Measurements from ENCODE around the gene MAPK4. TPM values are rescaled to one million over a fixed set of nuclear protein-coding genes. Genes with fewer than 3 reads are reported as not detected.
A peak's percentile ranks its signal among the peaks of the same experiment; 100 is the strongest.
"Not testable (repeated sequence)": the region's sequence is repeated elsewhere in the genome, so short reads cannot be mapped to it uniquely, and the experiment has no call there.

The MAPK4 gene
- total RNA-seq, 6 donors from 2014 or later = 1.0 to 12.0 (median 6.7) TPM

DNA sequence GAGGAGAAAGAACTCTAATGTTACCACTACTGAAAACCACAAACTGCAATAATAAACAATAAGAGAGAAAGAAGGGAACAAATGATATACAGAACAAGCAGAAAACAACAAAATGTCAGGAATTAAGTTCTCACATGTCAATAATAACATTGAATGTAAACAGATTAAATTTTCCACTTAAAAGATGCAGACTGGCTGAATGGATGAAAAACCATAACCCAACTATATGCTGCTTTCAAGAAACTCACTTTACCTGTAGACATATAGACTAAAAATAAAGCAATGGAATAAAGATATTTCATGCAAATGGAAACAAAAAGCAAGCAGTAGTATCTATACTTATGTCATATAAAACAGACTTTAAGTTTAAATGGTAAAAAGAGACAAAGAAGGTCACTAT, 209.6 kb downstream of the MAPK4 start:
- DNase-seq (no peak), ATAC-seq (ENCODE audit: low FRiP score in 2 of 2) (no peak)
- no peak overlapping the region for H3K4me3 ChIP-seq
- H3K36me3 ChIP-seq = no peaks in the 10 kb centered on the region
- H3K9me3 ChIP-seq = peaks cover 6 to 26% (median 14%) of the 10 kb centered on the region in 4 donors
- TF ChIP-seq POLR2A (IDR thresholded peaks at IDR 0.05) = no peak
- TF ChIP-seq, protein P1, sequence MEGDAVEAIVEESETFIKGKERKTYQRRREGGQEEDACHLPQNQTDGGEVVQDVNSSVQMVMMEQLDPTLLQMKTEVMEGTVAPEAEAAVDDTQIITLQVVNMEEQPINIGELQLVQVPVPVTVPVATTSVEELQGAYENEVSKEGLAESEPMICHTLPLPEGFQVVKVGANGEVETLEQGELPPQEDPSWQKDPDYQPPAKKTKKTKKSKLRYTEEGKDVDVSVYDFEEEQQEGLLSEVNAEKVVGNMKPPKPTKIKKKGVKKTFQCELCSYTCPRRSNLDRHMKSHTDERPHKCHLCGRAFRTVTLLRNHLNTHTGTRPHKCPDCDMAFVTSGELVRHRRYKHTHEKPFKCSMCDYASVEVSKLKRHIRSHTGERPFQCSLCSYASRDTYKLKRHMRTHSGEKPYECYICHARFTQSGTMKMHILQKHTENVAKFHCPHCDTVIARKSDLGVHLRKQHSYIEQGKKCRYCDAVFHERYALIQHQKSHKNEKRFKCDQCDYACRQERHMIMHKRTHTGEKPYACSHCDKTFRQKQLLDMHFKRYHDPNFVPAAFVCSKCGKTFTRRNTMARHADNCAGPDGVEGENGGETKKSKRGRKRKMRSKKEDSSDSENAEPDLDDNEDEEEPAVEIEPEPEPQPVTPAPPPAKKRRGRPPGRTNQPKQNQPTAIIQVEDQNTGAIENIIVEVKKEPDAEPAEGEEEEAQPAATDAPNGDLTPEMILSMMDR (IDR thresholded peaks at IDR 0.05) = no peak
- TF ChIP-seq EP300 (IDR thresholded peaks at IDR 0.05) = no peak
- no peak for TF ChIP-seq POLR2AphosphoS5 (IDR thresholded peaks at IDR 0.05)
- no peak overlapping the region for H3K27ac ChIP-seq
- no peaks in the 10 kb centered on the region for H3K27me3 ChIP-seq
- H3K4me1 ChIP-seq = no peaks in the 10 kb centered on the region

- Histone ChIP-seq H3K27ac (no peak overlapping the region), H3K4me3 (no peak overlapping the region), H3K9me3 (peaks cover 0 to 2% (median 2%) of the 10 kb centered on the region in 4 donors), H3K4me1 (peaks cover 0 to under 1% (median 0%) of the 10 kb centered on the region in 4 donors), H3K36me3 (no peaks in the 10 kb centered on the region), H3K27me3 (no peaks in the 10 kb centered on the region)
- 76 to 80% methylated on average over 9 of the region's 9 CpGs for WGBS, 2 donors
- no peak for TF ChIP-seq EP300 (IDR thresholded peaks at IDR 0.05)
- no peak for TF ChIP-seq POLR2AphosphoS5 (IDR thresholded peaks at IDR 0.05)
- no peak for TF ChIP-seq POLR2A (IDR thresholded peaks at IDR 0.05)
- TF ChIP-seq, protein P1 (IDR thresholded peaks at IDR 0.05) = no peak
- DNase-seq (no peak), ATAC-seq (ENCODE audit: low FRiP score in 2 of 2) (no peak)
Observed at GRCh38 chr18:50775207-50775606, 215.3 kb downstream of the MAPK4 start.

DNA sequence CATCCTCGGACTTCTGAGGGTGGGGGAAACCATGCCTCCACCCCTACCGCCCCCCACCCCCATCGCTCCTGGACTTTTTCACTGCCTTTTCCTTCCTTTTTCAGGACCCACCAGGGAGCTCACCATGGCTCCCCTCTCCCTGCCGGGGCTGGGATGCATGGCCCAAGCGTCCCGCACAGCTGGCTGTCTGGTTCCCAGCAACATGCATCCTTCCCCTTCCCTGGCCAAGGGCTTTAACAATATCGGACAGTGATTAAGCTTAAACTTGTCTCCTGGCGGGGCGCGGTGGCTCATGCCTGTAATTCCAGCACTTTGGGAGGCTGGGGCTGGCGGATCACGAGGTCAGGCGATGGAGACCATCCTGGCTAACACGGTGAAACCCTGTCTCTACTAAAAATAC, 215.8 kb downstream of the MAPK4 start:
- Histone ChIP-seq H3K27me3 (no peaks in the 10 kb centered on the region), H3K36me3 (no peaks in the 10 kb centered on the region), H3K27ac (no peak overlapping the region), H3K9me3 (no peaks in the 10 kb centered on the region), H3K4me3 (no peak overlapping the region), H3K4me1 (peaks cover 0 to 4% (median 0%) of the 10 kb centered on the region in 4 donors)
- TF ChIP-seq EP300 (IDR thresholded peaks at IDR 0.05) (no peak), POLR2A (IDR thresholded peaks at IDR 0.05) (no peak), POLR2AphosphoS5 (IDR thresholded peaks at IDR 0.05) (no peak)
- TF ChIP-seq, protein P1 (IDR thresholded peaks at IDR 0.05) = no peak
- DNase-seq (peak in 1 of 2 donors; percentile 31), ATAC-seq (ENCODE audit: low FRiP score in 2 of 2) (no peak)
- WGBS, 2 donors = 91 to 97% methylated on average over 14 of the region's 14 CpGs

GRCh38 chr18:50776383-50776782, 216.5 kb downstream of the MAPK4 start:
- no peaks in the 10 kb centered on the region for H3K27me3 ChIP-seq
- H3K4me3 ChIP-seq = no peak overlapping the region
- H3K36me3 ChIP-seq = no peaks in the 10 kb centered on the region
- 82 to 90% methylated on average over 4 of the region's 4 CpGs for WGBS, 2 donors
- H3K9me3 ChIP-seq = no peaks in the 10 kb centered on the region
- no peak overlapping the region for H3K27ac ChIP-seq
- no peak for ATAC-seq (ENCODE audit: low FRiP score in 2 of 2)
- no peak for DNase-seq
- peaks cover 0 to 4% (median 0%) of the 10 kb centered on the region in 4 donors for H3K4me1 ChIP-seq
- no peak for TF ChIP-seq POLR2AphosphoS5 (IDR thresholded peaks at IDR 0.05)

DNA sequence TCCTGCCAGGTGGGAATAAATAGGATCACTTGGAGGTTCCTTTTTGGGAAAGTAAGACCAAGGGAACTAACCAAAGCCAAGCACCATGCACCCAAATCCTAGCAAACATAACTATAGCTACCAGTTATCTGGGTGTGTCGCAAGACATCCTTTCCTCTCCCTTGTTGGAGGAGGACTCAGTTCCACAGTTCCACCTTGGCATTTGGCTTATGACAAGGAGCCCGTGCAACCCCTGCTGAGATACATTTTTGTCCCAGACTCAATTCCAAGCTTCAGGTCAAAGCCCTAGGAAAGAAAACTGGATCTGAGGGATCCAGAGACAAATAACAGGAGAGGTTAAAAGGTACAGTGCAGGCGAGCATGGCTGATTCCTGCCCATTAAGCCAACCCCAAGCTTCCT, 219.1 kb downstream of the MAPK4 start:
- not testable (repeated sequence) for DNase-seq; H3K4me3 ChIP-seq; ATAC-seq (ENCODE audit: low FRiP score in 2 of 2); H3K27me3 ChIP-seq; H3K9me3 ChIP-seq; H3K27ac ChIP-seq; H3K36me3 ChIP-seq; H3K4me1 ChIP-seq
- WGBS, 2 donors = 73 to 80% methylated on average over 3 of the region's 3 CpGs

Other genes starting within 250 kb of the MAPK4 start
- gene SKA1, start 185.0 kb upstream of the MAPK4 start, total RNA-seq = 1 to 10 TPM in 2 of 6 donors, under 1 TPM in 2, not detected in 2; 0.46 to 2.5 (median 1.1) TPM

All from upper lobe of left lung (tissue), 6 donors.